ENCODE data around the gene RBM4.

DNA sequence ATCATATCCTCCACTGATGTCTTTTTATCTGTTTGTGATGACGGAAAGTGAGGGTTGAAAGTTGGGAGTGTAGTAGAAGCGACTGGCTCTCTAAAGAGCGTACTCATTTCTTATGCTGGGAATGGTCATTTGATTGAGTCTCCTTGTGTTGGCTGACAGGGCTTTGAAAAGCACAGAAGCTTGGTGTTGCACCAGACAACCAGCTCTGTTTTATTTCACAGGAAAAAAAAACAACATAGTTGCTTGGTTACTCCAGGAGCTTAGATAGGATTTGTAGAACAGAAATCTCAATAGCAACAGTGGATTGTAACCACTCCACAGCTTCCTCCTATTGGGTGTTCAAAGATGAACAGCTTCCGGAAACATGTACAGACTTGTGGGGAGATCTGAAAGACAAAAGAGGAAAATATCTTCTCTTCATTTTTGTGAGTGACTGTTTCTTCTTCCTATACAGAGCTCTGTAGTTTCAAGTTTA is 19.4 kb upstream of the RBM4 start:
- TF ChIP-seq EZH2 (IDR thresholded peaks at IDR 0.05; ENCODE audit: insufficient read depth, poor library complexity, severe bottlenecking) (no peak), EZH2phosphoT487 (IDR thresholded peaks at IDR 0.05; ENCODE audit: insufficient read depth, low read depth) (no peak)

Measured in GM23248 (cell line).